K562 treated with DMSO at 1 percent for 24 hours (cell line): ENCODE results near the gene PRTFDC1. TPM values are rescaled to one million over a fixed set of nuclear protein-coding genes. Genes with fewer than 3 reads are reported as not detected.

Experiments
- total RNA-seq: library from RNA; unstranded; fragments of 300-600 nt; gene quantifications from 2 replicates; pipeline ENCODE4 v1.2.3, GENCODE V29; 2022; ENCODE audit warnings: low read depth; ENCODE audit not compliant: insufficient read depth

The PRTFDC1 gene
- total RNA-seq, result 6.9 and 7.7 TPM in 2 replicates

GRCh38 chr10:24952143-24952706 lies at the start of gene PRTFDC1:
Gene PRTFDC1, minus strand, starts transcription at chr10:24952606. Its CDS starts 31 bp downstream, at chr10:24952575.

Other genes with a start within 250 kb of the PRTFDC1 start
- gene ARHGAP21, start 228.7 kb downstream of the PRTFDC1 start, total RNA-seq, result 17.7 and 20.1 TPM in 2 replicates
- not detected in 2 replicates for gene ENKUR, start 63.6 kb upstream of the PRTFDC1 start, total RNA-seq
- gene THNSL1, start 64.0 kb upstream of the PRTFDC1 start, total RNA-seq, result 1.3 and 2.2 TPM in 2 replicates
- 2.6 and 4.2 TPM in 2 replicates for gene GPR158, start 222.4 kb upstream of the PRTFDC1 start, total RNA-seq